PC-9 (cell line): ENCODE data around the gene MBIP. TPM values are rescaled to one million over a fixed set of nuclear protein-coding genes. Genes with fewer than 3 reads are reported as not detected.

Source experiments
- BruUV-seq: library from RNA; stranded (reverse); fragments of 400-500 nt; replicated peaks from 2 replicates; lab custom pipeline; 2021; lab: Mats Ljungman, UMichigan
- CTCF ChIA-PET: fragments of 300-600 bp; sonication (Branson Sonifier 250); formaldehyde crosslinking; loops from one replicate; lab custom pipeline; 2022; ENCODE audit warnings: antibody characterized with exemption; lab: Charles Lee
- POLR2A ChIA-PET: fragments of 300-600 bp; sonication (Branson Sonifier 250); formaldehyde crosslinking; loops from one replicate; lab custom pipeline; 2022; ENCODE audit warnings: antibody characterized with exemption; ENCODE audit not compliant: unreplicated experiment; lab: Charles Lee
- DNase-seq, 2 experiments: peaks; one replicate each; pipeline versions ENCODE4 v3.0.0 to v3.0.0-alpha.2; 2015 to 2022; ENCODE audit warnings: mixed read lengths in 1 of 2
- H2AFZ ChIP-seq: fragments of 200-600 bp; sonication (generic); 2 replicates; pipeline ENCODE4 v1.8.1; 2017; ENCODE audit warnings: antibody characterized with exemption
- H3F3A ChIP-seq: fragments of 200-600 bp; sonication (generic); 2 replicates; pipeline ENCODE4 v1.8.1; 2017; ENCODE audit warnings: antibody characterized with exemption, mild to moderate bottlenecking, low read depth; ENCODE audit not compliant: insufficient read depth
- H3K27ac ChIP-seq: fragments of 200-600 bp; sonication (generic); 2 replicates; pipeline ENCODE4 v1.6.1; 2016; ENCODE audit warnings: mixed run types
- H3K27me3 ChIP-seq: fragments of 200-600 bp; sonication (generic); 2 replicates; pipeline ENCODE4 v1.6.1; 2016; ENCODE audit warnings: low read depth, mixed run types; ENCODE audit not compliant: insufficient read depth
- H3K36me3 ChIP-seq: fragments of 200-600 bp; sonication (generic); 2 replicates; pipeline ENCODE4 v1.6.1; 2016; ENCODE audit warnings: low read depth, mixed run types
- H3K4me1 ChIP-seq: fragments of 200-600 bp; sonication (generic); replicated peaks from 2 replicates; pipeline ENCODE4 v1.6.1; 2016; ENCODE audit warnings: mixed run types; ENCODE audit not compliant: insufficient read depth
- H3K4me2 ChIP-seq: fragments of 200-600 bp; sonication (generic); 2 replicates; pipeline ENCODE4 v1.6.1; 2017; ENCODE audit warnings: mixed run types
- H3K4me3 ChIP-seq: fragments of 200-600 bp; sonication (generic); 2 replicates; pipeline ENCODE4 v1.6.1; 2016; ENCODE audit warnings: mixed run types
- H3K79me2 ChIP-seq: fragments of 200-600 bp; sonication (generic); 2 replicates; pipeline ENCODE4 v1.6.1; 2017; ENCODE audit warnings: low read depth, mixed run types
- H3K9me2 ChIP-seq: fragments of 200-600 bp; sonication (generic); 2 replicates; pipeline ENCODE4 v1.8.1; 2017; ENCODE audit warnings: mild to moderate bottlenecking; ENCODE audit not compliant: insufficient read depth
- H3K9me3 ChIP-seq: fragments of 200-600 bp; sonication (generic); 2 replicates; pipeline ENCODE4 v1.8.1; 2016; ENCODE audit warnings: low read depth; ENCODE audit not compliant: insufficient read depth
- H4K20me1 ChIP-seq: fragments of 200-600 bp; sonication (generic); 2 replicates; pipeline ENCODE4 v1.8.1; 2017; ENCODE audit not compliant: insufficient read depth
- EZH2 ChIP-seq: fragments of 200-600 bp; sonication (generic); IDR thresholded peaks from 2 replicates; pipeline ENCODE4 v1.8.0; 2017; ENCODE audit warnings: antibody characterized with exemption, low read depth
- intact Hi-C: fragments of 100-400 bp; cut with micrococcal nuclease; formaldehyde crosslinking; loops from one replicate; pipeline ENCODE4 v1.10.0; 2022; ENCODE audit not compliant: unreplicated experiment
- total RNA-seq: library from RNA; stranded (reverse); gene quantifications from 2 replicates; pipeline ENCODE4 v1.2.3, GENCODE V29; 2021
- TF ChIP-seq, protein P1 (sequence below): fragments of 200-600 bp; sonication (generic); conservative IDR thresholded peaks from 2 replicates; pipeline ENCODE4 v1.6.1; 2017; ENCODE audit warnings: mixed run types, antibody characterized with exemption, mild to moderate bottlenecking, moderate library complexity

Gene MBIP
- total RNA-seq, 1 experiment from 2014 or later: 15.2 TPM

DNA sequence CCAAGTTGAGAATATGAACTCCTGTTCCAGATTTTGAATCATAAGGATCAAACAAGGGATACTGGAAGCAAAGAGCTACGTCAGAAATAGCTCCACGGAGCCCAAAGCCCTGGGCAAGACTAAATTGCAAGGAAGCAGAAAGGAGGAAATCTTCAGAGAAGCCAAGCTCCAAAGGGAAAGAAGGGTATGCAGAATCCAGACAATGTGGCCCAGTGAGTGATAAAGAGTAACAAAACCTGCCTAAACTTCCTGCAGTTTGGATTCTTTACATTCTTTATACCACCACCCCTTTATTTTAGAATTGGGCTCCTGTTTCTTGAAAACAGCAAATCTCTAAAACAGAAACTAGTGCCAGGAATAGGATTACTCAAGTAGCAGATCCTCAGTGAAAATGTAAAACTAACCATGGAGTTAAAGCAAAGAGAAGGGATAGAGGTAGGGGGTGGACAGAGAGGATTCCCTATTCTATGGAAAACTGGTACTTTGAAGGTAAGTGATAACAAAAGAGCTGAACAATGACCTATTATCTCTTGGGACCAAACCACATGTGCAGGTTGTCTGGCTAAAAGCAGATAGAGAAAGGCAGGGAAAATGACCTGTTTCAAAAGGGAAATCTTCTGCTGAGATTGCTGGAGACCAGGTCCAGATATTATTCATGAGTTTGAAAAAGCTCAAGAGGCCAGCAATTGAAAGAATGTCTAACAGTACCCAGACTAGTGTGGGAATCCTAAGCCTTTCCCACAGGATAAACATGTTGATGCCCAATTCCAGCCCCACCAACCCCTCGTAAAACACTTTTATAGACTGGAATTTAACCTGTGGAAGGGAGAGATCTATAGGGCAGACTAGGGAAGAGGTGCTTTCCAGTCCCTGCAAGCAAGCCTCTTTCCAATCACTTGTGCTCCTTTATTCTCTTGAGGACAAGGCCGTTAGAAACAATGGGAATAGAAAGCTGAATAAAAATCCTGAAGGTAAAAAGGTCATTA, 24.5 kb downstream of the MBIP start:
- ChIA-PET POLR2A (no interaction called here), CTCF (no interaction called here)
- TF ChIP-seq, protein P1, sequence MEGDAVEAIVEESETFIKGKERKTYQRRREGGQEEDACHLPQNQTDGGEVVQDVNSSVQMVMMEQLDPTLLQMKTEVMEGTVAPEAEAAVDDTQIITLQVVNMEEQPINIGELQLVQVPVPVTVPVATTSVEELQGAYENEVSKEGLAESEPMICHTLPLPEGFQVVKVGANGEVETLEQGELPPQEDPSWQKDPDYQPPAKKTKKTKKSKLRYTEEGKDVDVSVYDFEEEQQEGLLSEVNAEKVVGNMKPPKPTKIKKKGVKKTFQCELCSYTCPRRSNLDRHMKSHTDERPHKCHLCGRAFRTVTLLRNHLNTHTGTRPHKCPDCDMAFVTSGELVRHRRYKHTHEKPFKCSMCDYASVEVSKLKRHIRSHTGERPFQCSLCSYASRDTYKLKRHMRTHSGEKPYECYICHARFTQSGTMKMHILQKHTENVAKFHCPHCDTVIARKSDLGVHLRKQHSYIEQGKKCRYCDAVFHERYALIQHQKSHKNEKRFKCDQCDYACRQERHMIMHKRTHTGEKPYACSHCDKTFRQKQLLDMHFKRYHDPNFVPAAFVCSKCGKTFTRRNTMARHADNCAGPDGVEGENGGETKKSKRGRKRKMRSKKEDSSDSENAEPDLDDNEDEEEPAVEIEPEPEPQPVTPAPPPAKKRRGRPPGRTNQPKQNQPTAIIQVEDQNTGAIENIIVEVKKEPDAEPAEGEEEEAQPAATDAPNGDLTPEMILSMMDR: no peak
- TF ChIP-seq EZH2: no peak
- Histone ChIP-seq H3K4me1 (peaks cover 12% of the 10 kb centered on the region), H3K9me3 (no peaks in the 10 kb centered on the region), H3F3A (no peaks in the 10 kb centered on the region), H3K27ac (no peak overlapping the region), H2AFZ (no peak overlapping the region), H3K9me2 (no peaks in the 10 kb centered on the region), H3K36me3 (peaks cover 7% of the 10 kb centered on the region; the same call in 1 of the 2 replicates), H4K20me1 (no peaks in the 10 kb centered on the region), H3K27me3 (no peaks in the 10 kb centered on the region), H3K4me2 (no peak overlapping the region), H3K4me3 (no peak overlapping the region), H3K79me2 (no peaks in the 10 kb centered on the region)
- no TSS peak for BruUV-seq
- DNase-seq: no peak
- intact Hi-C loops: no loop called here

DNA sequence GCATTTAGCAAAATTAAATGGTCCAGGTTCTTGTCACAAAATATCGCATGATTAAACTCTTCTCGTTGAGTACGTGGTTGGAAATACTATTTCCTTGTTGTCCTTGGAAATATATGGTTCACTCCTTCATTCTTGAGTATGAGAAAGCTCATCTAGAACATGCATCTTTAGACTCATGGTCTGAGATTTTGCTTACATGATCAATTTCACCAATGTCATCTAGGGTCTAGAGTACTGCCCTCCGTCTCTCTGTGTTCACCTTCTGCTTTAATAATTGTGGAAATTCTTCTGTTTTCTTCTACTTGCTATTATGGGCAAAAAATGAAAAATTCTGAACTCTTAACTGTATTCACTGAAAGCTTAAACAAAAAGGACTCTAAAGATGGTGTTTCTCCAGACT, 25.9 kb downstream of the MBIP start:
- Histone ChIP-seq H4K20me1 (no peaks in the 10 kb centered on the region), H3K4me1 (no peaks in the 10 kb centered on the region), H3K9me2 (no peaks in the 10 kb centered on the region), H3F3A (no peaks in the 10 kb centered on the region), H2AFZ (no peak overlapping the region), H3K4me2 (no peak overlapping the region), H3K4me3 (no peak overlapping the region), H3K27me3 (no peaks in the 10 kb centered on the region), H3K9me3 (no peaks in the 10 kb centered on the region), H3K27ac (no peak overlapping the region), H3K36me3 (peaks cover 6% of the 10 kb centered on the region; the same call in 1 of the 2 replicates), H3K79me2 (no peaks in the 10 kb centered on the region)
- no peak for DNase-seq
- BruUV-seq: no TSS peak
- intact Hi-C loops: no loop called here
- POLR2A ChIA-PET: no interaction called here
- TF ChIP-seq, protein P1: no peak
- TF ChIP-seq EZH2: no peak
- CTCF ChIA-PET: no interaction called here

- Histone ChIP-seq H3F3A (no peaks in the 10 kb centered on the region), H3K4me1 (no peaks in the 10 kb centered on the region), H3K79me2 (no peaks in the 10 kb centered on the region), H3K4me2 (no peak overlapping the region), H3K36me3 (0 out of 2 replicates have a peak, but pooled peaks cover 3% of the 10 kb centered on the region), H3K9me3 (no peaks in the 10 kb centered on the region), H3K9me2 (no peaks in the 10 kb centered on the region), H3K27ac (no peak overlapping the region), H3K27me3 (no peaks in the 10 kb centered on the region), H4K20me1 (no peaks in the 10 kb centered on the region), H2AFZ (no peak overlapping the region), H3K4me3 (no peak overlapping the region)
- POLR2A ChIA-PET: interaction anchor here (0.7 kb wide), 1 partner anchor 14 kb away, joined by 3 read pairs; no protein-coding TSS in a partner anchor
- intact Hi-C loops: no loop called here
- DNase-seq: no peak
- TF ChIP-seq, protein P1: no peak
- TF ChIP-seq EZH2: no peak
- CTCF ChIA-PET: no interaction called here
- BruUV-seq: no TSS peak
Observed at GRCh38 chr14:36293824-36294223, 26.6 kb downstream of the MBIP start.
